BJ (cell line): ENCODE results near the gene PIK3CD. TPM values are rescaled to one million over a fixed set of nuclear protein-coding genes. Genes with fewer than 3 reads are reported as not detected.
"Not testable (repeated sequence)": the region's sequence is repeated elsewhere in the genome, so short reads cannot be mapped to it uniquely, and the experiment has no call there.

Experiments
- CTCF ChIA-PET: fragments of 350-600 bp; formaldehyde crosslinking; extraction: SDS; loops from one replicate; lab custom pipeline; 2021; ENCODE audit warnings: antibody characterized with exemption, inconsistent platforms; lab: Yijun Ruan, JAX
- POLR2A ChIA-PET: fragments of 300-600 bp; sonication (Branson Sonifier 250); formaldehyde crosslinking; extraction: SDS; loops from one replicate; lab custom pipeline; 2021; ENCODE audit warnings: antibody characterized with exemption; lab: Charles Lee
- DNase-seq: peaks from one replicate; pipeline ENCODE4 v3.0.0-alpha.2; 2011; ENCODE audit warnings: low read depth
- H3K27me3 ChIP-seq: 2 replicates; pipeline ENCODE4 v1.6.0; 2011; ENCODE audit warnings: low read length; ENCODE audit not compliant: control insufficient read depth, insufficient read depth
- H3K36me3 ChIP-seq: 2 replicates; pipeline ENCODE4 v1.5.1; 2011; ENCODE audit warnings: low read length; ENCODE audit not compliant: control insufficient read depth, insufficient read depth
- H3K4me3 ChIP-seq: 2 replicates; pipeline ENCODE4 v1.5.1; 2011; ENCODE audit warnings: low read depth, mild to moderate bottlenecking, control low read depth, low read length
- polyA plus RNA-seq: library from polyadenylated mRNA; depleted of rRNA; stranded (reverse); fragments of >200 nt; gene quantifications from 2 replicates; pipeline ENCODE4 v1.2.3, GENCODE V29; 2011
- TF ChIP-seq, protein P1 (sequence below): IDR thresholded peaks from 2 replicates; pipeline ENCODE4 v1.5.1; 2011; ENCODE audit warnings: low read depth, mild to moderate bottlenecking, control low read depth, inconsistent platforms, low read length, moderate library complexity; ENCODE audit not compliant: insufficient read depth

The PIK3CD gene
- polyA plus RNA-seq, 1 experiment, result 9.2 TPM

DNA sequence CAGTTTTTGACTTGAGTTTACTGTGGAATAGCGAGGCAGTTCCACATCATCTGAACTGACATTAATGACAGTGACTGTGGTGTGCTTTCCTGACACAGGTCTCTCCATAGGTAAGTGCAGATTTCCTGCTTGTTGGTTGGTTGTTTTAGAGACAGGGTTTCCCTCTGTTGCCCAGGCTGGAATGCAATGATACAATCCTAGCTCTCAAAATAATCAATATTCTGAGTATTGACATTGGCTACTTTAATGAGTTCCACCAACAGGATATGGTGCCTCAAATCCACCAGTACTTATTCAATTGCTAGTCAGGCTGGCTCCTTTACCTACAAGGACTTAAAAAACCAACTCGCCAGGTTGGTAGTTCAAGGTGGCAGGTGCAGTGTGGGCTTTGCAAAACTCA, 108.4 kb downstream of the PIK3CD start:
- Histone ChIP-seq H3K4me3 (no peak overlapping the region), H3K27me3 (no peaks in the 10 kb centered on the region), H3K36me3 (no peaks in the 10 kb centered on the region)
- no peak for DNase-seq
- TF ChIP-seq, protein P1, sequence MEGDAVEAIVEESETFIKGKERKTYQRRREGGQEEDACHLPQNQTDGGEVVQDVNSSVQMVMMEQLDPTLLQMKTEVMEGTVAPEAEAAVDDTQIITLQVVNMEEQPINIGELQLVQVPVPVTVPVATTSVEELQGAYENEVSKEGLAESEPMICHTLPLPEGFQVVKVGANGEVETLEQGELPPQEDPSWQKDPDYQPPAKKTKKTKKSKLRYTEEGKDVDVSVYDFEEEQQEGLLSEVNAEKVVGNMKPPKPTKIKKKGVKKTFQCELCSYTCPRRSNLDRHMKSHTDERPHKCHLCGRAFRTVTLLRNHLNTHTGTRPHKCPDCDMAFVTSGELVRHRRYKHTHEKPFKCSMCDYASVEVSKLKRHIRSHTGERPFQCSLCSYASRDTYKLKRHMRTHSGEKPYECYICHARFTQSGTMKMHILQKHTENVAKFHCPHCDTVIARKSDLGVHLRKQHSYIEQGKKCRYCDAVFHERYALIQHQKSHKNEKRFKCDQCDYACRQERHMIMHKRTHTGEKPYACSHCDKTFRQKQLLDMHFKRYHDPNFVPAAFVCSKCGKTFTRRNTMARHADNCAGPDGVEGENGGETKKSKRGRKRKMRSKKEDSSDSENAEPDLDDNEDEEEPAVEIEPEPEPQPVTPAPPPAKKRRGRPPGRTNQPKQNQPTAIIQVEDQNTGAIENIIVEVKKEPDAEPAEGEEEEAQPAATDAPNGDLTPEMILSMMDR, result no peak
- CTCF ChIA-PET, result no interaction called here
- POLR2A ChIA-PET, result no interaction called here

DNA sequence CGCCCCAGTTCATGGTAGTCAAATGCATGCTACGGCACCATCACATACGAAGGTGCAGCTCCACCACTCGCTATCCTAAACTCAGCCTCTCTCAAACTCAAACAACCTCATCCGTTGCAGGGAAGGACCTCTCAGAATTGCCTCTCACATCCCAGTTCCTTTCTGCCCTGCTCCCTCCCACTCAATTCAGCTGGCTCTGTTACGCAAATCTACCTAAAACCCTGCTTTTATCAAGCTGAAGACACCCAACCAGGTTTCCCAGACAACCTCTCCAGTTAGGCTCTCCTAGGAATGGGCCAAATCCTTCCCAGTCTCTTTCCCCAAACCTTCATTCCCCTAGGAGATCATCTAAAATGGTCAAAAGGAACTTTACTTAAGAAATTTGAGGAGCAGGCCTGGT, 109.3 kb downstream of the PIK3CD start:
- no peak overlapping the region for H3K4me3 ChIP-seq
- CTCF ChIA-PET, result interaction anchor here (0.9 kb wide), 1 partner anchor 134 kb away, joined by 3 read pairs; no protein-coding TSS in a partner anchor
- no peak for DNase-seq
- POLR2A ChIA-PET, result no interaction called here
- H3K36me3 ChIP-seq, result no peaks in the 10 kb centered on the region
- TF ChIP-seq, protein P1, result no peak
- no peaks in the 10 kb centered on the region for H3K27me3 ChIP-seq

DNA sequence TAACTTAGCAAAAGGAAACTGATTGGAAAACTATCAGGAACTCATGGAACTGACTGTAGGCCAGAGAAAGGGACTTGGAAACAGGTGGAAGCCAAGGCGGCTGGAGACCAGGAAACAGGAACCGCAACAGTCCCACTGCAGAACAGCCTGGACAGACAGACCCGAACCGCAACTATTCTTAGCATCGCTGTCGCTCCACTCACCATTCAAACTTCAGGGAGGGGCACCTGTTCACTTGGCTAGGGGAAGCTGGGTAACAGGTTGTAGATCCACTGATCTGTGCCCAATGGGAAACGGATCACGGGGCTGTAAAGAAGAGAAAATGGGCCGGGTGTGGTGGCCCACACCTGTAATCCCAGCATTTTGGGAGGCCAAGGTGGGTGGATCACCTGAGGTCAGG, 110.3 kb downstream of the PIK3CD start:
- H3K4me3 ChIP-seq, result no peak overlapping the region
- H3K36me3 ChIP-seq, result no peaks in the 10 kb centered on the region
- TF ChIP-seq, protein P1, result no peak
- CTCF ChIA-PET, result no interaction called here
- POLR2A ChIA-PET, result no interaction called here
- DNase-seq, result no peak
- H3K27me3 ChIP-seq, result no peaks in the 10 kb centered on the region

DNA sequence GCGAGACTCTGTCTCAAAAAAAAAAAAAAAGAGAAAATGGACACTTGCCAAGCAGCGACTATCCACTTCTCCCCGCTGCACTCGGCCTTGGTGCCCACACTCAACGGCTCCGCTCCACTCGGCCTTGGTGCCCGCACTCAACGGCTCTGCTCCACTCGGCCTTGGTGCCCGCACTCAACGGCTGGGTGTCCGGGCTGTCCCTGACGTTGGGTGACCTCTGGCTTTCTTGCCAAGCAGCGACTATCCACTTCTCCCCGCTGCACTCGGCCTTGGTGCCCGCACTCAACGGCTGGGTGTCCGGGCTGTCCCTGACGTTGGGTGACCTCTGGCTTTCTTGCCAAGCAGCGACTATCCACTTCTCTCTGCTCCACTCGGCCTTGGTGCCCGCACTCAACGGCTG, 110.9 kb downstream of the PIK3CD start:
- DNase-seq, H3K36me3 ChIP-seq, H3K27me3 ChIP-seq, H3K4me3 ChIP-seq, CTCF ChIA-PET, POLR2A ChIA-PET: not testable (repeated sequence)

DNA sequence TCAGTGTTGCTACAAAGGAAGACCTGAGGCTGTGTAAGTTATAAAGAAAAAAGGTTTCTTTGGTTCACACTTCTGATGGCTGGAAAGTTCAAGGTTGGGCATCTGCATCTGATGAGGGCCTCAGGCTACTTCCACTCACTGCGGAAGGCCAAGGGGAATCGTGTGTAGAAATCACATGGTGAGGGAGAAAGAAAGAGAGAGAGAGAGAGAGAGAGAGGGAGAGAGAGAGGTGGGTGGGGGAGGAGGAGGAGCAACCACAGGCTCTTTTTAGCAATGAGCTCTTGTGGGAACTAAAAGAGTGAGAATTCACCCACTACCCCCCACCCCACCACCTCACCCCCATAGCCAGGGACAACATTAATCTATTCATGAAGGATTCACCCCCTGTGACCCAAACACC, 112.4 kb downstream of the PIK3CD start:
- Histone ChIP-seq H3K4me3 (no peak overlapping the region), H3K36me3 (no peaks in the 10 kb centered on the region), H3K27me3 (no peaks in the 10 kb centered on the region)
- ChIA-PET POLR2A (no interaction called here), CTCF (no interaction called here)
- TF ChIP-seq, protein P1, result no peak
- DNase-seq, result no peak

DNA sequence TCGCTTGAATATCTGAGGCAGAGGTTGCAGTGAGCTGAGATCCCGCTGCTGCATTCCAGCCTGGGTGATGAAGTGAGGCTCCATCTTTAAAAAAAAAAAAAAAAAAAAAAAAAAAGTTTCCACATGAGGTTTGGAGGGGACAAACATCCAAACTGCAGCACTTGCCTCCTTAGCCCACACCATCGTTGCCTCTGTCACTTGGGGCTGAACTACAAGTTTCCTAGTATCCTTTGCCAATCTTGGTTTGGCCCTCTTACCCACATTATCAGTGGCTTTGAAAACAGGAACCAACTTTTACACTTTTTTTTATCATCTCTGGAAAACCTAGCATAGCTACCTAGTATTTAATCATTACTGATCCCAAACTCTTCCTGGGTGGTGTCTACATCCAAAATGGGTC, 113.0 kb downstream of the PIK3CD start:
- no peak overlapping the region for H3K4me3 ChIP-seq
- no peaks in the 10 kb centered on the region for H3K27me3 ChIP-seq
- CTCF ChIA-PET, result interaction anchor here (0.6 kb wide), 1 partner anchor 14 kb away, joined by 3 read pairs; no protein-coding TSS in a partner anchor
- no peaks in the 10 kb centered on the region for H3K36me3 ChIP-seq
- TF ChIP-seq, protein P1, result no peak
- POLR2A ChIA-PET, result no interaction called here
- no peak for DNase-seq
